GM18526 (cell line): ENCODE results near the gene ZBTB34.

ENCODE experiments used
- POLR2A ChIP-seq: IDR thresholded peaks from 3 replicates; pipeline ENCODE4 v1.6.1; 2011; ENCODE audit not compliant: insufficient read length; ENCODE audit errors: extremely low read depth

Gene ZBTB34

DNA sequence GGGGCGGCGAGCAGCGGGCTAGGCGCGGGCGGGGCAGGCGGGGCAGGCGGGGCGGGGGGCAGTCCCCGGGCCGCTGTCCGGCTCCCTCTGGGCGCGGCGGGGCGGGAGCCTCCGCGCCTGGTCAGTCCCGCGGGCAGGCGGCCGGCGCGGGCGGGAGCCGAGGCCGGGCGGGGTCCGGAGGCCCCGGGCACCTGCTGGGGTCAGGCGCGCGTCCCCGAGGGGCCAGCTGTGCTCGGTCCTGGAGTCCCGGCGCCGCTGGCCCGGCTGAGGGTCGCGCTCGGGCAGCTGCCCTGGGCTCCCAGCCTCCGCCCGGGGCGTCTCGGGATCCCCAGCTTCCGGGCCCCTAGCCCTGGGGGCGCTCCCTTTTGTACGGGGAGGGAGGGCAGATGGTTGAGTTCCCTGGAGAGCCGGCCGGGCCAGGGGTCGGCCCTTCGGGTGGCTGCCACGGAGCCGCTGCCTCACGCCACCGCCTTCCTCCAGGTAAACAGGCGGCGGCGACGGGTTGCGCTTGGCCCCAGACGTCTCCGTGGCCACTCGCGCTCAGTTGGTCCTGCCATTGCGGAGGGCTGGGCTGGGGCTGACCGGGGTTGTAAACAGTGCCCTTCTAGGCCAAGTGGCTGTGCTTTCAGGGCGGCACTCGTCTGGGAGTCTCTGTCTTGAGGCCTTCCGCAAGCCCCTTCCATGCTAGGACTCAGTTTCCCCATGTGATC, 473 bp downstream of the ZBTB34 start:
- no peak for TF ChIP-seq POLR2A

- no peak for TF ChIP-seq POLR2A
Measured at GRCh38 chr9:126861707-126862103, 1.3 kb downstream of the ZBTB34 start.

DNA sequence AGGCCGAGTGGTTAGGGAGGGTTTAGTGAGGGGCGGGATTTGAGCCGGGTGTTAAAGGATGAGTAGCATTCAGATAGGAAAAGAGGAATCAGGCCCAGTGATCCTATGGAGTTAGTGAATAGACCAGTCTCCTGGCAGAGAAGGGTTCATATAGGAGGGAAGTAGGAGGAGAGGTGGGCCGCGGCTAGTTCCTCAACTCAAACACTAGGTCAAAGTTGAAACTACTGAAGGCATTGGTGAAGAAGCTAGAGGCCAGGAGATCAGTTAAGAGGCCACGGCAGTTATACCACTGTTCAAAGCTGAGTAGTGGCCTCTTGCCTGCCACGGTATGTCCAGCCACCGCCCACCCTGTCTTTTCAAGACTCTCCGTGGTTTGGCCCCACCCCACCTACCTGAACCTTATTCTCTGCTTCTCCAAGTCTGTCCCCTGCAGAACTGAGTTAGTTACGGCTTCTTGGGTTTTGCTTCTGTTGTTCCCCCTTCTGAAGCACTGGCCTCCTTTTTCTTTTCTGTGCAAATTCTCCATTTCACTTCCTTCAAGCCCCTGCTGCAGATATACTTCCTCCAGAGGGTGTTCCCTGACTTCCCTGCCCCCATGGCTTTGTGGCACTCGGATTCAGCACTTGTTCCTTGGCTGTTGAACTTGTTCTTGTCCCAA, 1.8 kb downstream of the ZBTB34 start:
- TF ChIP-seq POLR2A = no peak

DNA sequence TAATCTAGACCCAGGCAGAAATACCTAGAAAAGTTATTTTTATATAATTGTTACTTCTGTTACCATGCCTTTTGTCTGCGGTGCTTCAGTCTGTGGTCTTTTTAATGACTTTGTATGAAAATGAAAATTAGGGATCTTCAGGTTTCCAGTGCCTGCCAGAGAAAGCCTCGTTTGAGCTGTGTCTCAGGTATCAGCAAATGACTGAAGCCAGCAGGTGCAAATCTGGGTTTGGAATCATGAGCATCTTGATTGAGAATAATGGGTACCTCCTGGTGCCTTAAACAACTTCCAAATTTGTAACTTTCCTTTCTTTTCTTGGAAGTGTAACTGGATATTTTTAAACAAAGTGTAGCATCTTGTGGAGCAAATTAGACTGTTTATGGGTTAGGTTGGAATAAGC, 4.3 kb downstream of the ZBTB34 start:
- TF ChIP-seq POLR2A = no peak

- TF ChIP-seq POLR2A = no peak
Measured at GRCh38 chr9:126869368-126869767, 8.9 kb downstream of the ZBTB34 start.

DNA sequence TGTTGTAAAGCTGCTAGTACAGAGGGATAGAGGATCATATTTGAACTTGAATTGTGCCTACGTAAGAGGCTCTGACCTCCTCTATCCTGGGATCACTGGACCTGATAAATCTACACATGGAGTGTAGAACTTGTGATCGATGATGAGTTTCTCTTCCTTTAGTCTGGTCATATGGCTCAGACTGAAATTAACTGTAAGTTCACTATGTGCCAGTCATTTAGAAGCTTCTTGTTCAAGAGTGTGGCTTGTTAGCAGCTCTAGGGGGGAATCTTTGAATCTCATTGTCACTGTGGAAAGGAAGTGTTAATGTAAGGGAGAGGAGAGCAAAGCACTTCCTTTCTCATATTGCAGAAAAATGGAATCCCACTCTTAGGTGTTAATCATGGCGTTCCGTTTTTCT, 12.1 kb downstream of the ZBTB34 start:
- TF ChIP-seq POLR2A = no peak

GRCh38 chr9:126874546-126875314, 14.3 kb downstream of the ZBTB34 start:
- no peak for TF ChIP-seq POLR2A

- TF ChIP-seq POLR2A = no peak
Measured at GRCh38 chr9:126875756-126876510, 15.5 kb downstream of the ZBTB34 start.

DNA sequence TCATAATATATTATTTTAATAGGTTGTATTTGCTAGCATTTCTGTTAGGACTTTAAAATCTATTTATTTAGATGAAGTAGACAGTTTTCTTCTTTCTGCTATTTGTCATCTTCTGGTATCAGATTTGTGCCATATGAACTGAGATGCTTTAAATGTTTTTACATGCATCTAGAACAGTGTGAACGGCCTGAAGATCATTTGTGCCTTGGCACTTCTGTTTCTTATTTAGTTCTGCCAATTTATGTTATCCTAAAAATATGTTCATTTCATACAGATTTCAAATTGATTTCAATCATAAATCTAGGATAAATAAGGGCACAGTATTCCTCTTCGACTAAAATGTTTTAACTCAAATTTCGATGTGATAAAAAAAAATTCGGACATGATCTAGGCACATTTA, 16.1 kb downstream of the ZBTB34 start:
- TF ChIP-seq POLR2A = no peak

GRCh38 chr9:126877418-126877817, 17.0 kb downstream of the ZBTB34 start:
- no peak for TF ChIP-seq POLR2A

- no peak for TF ChIP-seq POLR2A
Measured at GRCh38 chr9:126879288-126879687, 18.8 kb downstream of the ZBTB34 start.

DNA sequence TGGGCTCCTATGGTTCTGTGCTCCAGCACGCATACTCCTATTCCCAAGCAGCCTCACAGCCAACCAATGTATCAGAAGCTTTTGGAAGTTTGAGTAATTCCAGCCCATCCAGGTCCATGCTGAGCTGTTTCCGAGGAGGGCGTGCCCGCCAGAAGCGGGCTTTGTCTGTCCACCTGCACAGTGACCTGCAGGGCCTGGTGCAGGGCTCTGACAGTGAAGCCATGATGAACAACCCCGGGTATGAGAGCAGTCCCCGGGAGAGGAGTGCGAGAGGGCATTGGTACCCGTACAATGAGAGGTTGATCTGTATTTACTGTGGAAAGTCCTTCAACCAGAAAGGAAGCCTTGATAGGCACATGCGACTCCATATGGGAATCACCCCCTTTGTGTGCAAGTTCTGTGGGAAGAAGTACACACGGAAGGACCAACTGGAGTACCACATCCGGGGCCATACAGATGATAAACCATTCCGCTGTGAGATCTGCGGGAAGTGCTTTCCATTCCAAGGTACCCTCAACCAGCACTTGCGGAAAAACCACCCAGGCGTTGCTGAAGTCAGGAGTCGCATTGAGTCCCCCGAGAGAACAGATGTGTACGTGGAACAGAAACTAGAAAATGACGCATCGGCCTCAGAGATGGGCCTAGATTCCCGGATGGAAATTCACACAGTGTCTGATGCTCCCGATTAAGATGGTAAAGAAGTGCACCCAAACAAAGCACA, 19.9 kb downstream of the ZBTB34 start:
- no peak for TF ChIP-seq POLR2A

DNA sequence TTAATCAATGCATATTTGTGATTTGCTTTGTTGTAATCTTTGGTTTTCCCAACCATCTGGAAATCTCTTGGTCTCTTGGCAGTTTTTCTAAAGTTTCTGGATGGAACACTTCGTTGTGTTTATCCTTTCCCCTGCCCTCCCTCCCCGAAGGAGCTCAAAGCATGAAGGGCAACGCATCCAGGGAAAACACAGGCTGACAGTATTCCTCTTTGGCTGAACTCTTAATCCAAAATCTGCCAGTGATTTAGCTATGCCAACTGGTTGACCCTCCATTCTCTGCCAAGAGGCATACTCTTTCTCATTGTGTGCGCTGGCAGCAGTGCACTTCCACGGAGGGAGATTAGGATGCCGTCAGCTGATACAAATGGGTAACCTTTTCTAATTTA, 20.5 kb downstream of the ZBTB34 start:
- TF ChIP-seq POLR2A = no peak

GRCh38 chr9:126882746-126883145, 22.3 kb downstream of the ZBTB34 start:
- no peak for TF ChIP-seq POLR2A

DNA sequence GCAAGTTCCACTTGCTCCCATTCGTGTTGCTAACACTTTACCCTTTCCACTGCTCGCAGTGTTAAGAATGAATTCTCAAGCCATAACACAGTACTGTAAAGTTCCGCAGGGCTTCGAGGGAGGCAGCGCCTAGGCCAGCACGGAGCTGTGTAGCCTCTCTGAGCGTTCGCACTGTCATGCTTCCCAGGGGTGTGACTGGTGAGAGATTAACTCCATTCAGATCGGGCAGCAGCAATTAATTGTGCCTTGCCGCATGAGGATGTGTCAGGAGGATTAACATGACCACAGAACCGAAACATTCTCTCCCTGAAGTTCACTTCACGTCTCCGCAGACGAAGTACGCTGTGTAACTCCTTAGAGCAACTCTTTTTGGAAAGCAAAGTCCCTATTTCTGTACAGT, 23.2 kb downstream of the ZBTB34 start:
- TF ChIP-seq POLR2A = no peak
